HEK293 (cell line): ENCODE measurements around the gene LMO3.

Source experiments
- CTCF ChIA-PET: fragments of 350-600 bp; formaldehyde crosslinking; extraction: SDS; loops from one replicate; lab custom pipeline; 2021; ENCODE audit warnings: antibody characterized with exemption; lab: Yijun Ruan, JAX
- POLR2A ChIA-PET: fragments of 300-600 bp; formaldehyde crosslinking; extraction: SDS; loops from one replicate; lab custom pipeline; 2020; ENCODE audit warnings: antibody characterized with exemption, inconsistent platforms; lab: Yijun Ruan, JAX
- H3K27ac ChIP-seq: fragments of 200-500 bp; sonication (Bioruptor generic); 2 replicates; pipeline ENCODE4 v1.5.1; 2014; ENCODE audit warnings: low read depth, low read length, control low read depth, inconsistent platforms; ENCODE audit errors: extremely low read depth
- H3K36me3 ChIP-seq, 2 experiments: fragments of 200-500 bp in 1 of 2; sonication (Bioruptor generic) in 1 of 2; 1 replicate in 1 of 2; 2 replicates in 1 of 2; pipeline ENCODE4 v1.5.1; 2014 to 2017; ENCODE audit warnings: inconsistent platforms in 2 of 2, low read length in 2 of 2; ENCODE audit not compliant: control insufficient read depth in 2 of 2, insufficient read depth in 1 of 2
- H3K4me1 ChIP-seq: fragments of 200-500 bp; sonication (Bioruptor generic); 2 replicates; pipeline ENCODE4 v1.5.1; 2014; ENCODE audit warnings: mild to moderate bottlenecking, low read length, inconsistent platforms; ENCODE audit not compliant: control insufficient read depth, insufficient read depth
- H3K4me3 ChIP-seq: 2 replicates; pipeline ENCODE4 v1.5.1; 2011; ENCODE audit warnings: low read depth, mild to moderate bottlenecking, control low read depth, low read length, moderate library complexity
- H3K9me3 ChIP-seq: fragments of 200-500 bp; sonication (Bioruptor generic); 2 replicates; pipeline ENCODE4 v1.5.1; 2014; ENCODE audit warnings: low read depth, low read length, inconsistent platforms; ENCODE audit not compliant: control insufficient read depth, insufficient read depth
- IKZF3 ChIP-seq: fragments of 450-650 bp; IDR thresholded peaks from 2 replicates; pipeline ENCODE4 v1.5.0; 2018; ENCODE audit warnings: missing biosample characterization, mild to moderate bottlenecking, missing genetic modification characterization, moderate library complexity
- KLF16 ChIP-seq: fragments of 450-650 bp; formaldehyde crosslinking; IDR thresholded peaks from 2 replicates; pipeline ENCODE4 v1.5.1; 2017; ENCODE audit warnings: missing biosample characterization, missing genetic modification characterization
- KLF9 ChIP-seq: fragments of 450-650 bp; formaldehyde crosslinking; IDR thresholded peaks from 2 replicates; pipeline ENCODE4 v1.5.1; 2016; ENCODE audit warnings: missing biosample characterization, missing genetic modification characterization, low read depth
- SALL2 ChIP-seq: fragments of 450-650 bp; formaldehyde crosslinking; IDR thresholded peaks from 2 replicates; pipeline ENCODE4 v1.5.0; 2017; ENCODE audit warnings: missing biosample characterization, mild to moderate bottlenecking, missing genetic modification characterization, borderline replicate concordance
- TRIM28 ChIP-seq: IDR thresholded peaks from 2 replicates; pipeline ENCODE4 v1.6.1; 2011; ENCODE audit warnings: low read length, control low read depth, borderline replicate concordance
- TSHZ1 ChIP-seq: fragments of 450-650 bp; formaldehyde crosslinking; IDR thresholded peaks from 2 replicates; pipeline ENCODE4 v1.5.1; 2016; ENCODE audit warnings: missing biosample characterization, missing genetic modification characterization, borderline replicate concordance
- YY1 ChIP-seq: fragments of 450-650 bp; formaldehyde crosslinking; IDR thresholded peaks from 2 replicates; pipeline ENCODE4 v1.5.1; 2018; ENCODE audit warnings: missing biosample characterization, missing genetic modification characterization
- ZBTB1 ChIP-seq: fragments of 450-650 bp; formaldehyde crosslinking; IDR thresholded peaks from 2 replicates; pipeline ENCODE4 v1.5.1; 2016; ENCODE audit warnings: missing biosample characterization, missing genetic modification characterization
- ZIC2 ChIP-seq: fragments of 450-650 bp; formaldehyde crosslinking; IDR thresholded peaks from 2 replicates; pipeline ENCODE4 v1.5.1; 2016; ENCODE audit warnings: missing biosample characterization, missing genetic modification characterization
- ZNF16 ChIP-seq: fragments of 450-650 bp; formaldehyde crosslinking; IDR thresholded peaks from 2 replicates; pipeline ENCODE4 v1.5.1; 2016; ENCODE audit warnings: low read depth, missing biosample characterization, missing genetic modification characterization
- ZNF223 ChIP-seq: fragments of 450-650 bp; formaldehyde crosslinking; IDR thresholded peaks from 2 replicates; pipeline ENCODE4 v1.5.1; 2016; ENCODE audit warnings: missing biosample characterization, missing genetic modification characterization
- ZNF266 ChIP-seq: fragments of 450-650 bp; formaldehyde crosslinking; IDR thresholded peaks from 2 replicates; pipeline ENCODE4 v1.5.1; 2016; ENCODE audit warnings: missing biosample characterization, missing genetic modification characterization, low read depth
- ZNF366 ChIP-seq: fragments of 450-650 bp; formaldehyde crosslinking; conservative IDR thresholded peaks from 2 replicates; pipeline ENCODE4 v1.5.1; 2016; ENCODE audit warnings: missing biosample characterization, missing genetic modification characterization
- ZNF37A ChIP-seq: fragments of 450-650 bp; IDR thresholded peaks from 2 replicates; pipeline ENCODE4 v1.5.1; 2018; ENCODE audit warnings: missing biosample characterization, missing genetic modification characterization
- ZNF416 ChIP-seq: fragments of 450-650 bp; formaldehyde crosslinking; IDR thresholded peaks from 2 replicates; pipeline ENCODE4 v1.5.1; 2016; ENCODE audit warnings: missing biosample characterization, missing genetic modification characterization
- ZNF658 ChIP-seq: fragments of 450-650 bp; formaldehyde crosslinking; IDR thresholded peaks from 2 replicates; pipeline ENCODE4; 2016; ENCODE audit warnings: missing biosample characterization, missing genetic modification characterization
- ZNF768 ChIP-seq: fragments of 450-650 bp; formaldehyde crosslinking; IDR thresholded peaks from 2 replicates; pipeline ENCODE4 v1.5.1; 2018; ENCODE audit warnings: missing biosample characterization, mild to moderate bottlenecking, missing genetic modification characterization
- ZNF776 ChIP-seq: fragments of 450-650 bp; formaldehyde crosslinking; IDR thresholded peaks from 2 replicates; pipeline ENCODE4 v1.5.0; 2017; ENCODE audit warnings: missing biosample characterization, missing genetic modification characterization, borderline replicate concordance
- ZXDB ChIP-seq: fragments of 450-650 bp; formaldehyde crosslinking; IDR thresholded peaks from 2 replicates; pipeline ENCODE4 v1.5.1; 2016; ENCODE audit warnings: missing biosample characterization, missing genetic modification characterization
- TF ChIP-seq, protein P1 (sequence below): fragments of 450-650 bp; formaldehyde crosslinking; IDR thresholded peaks from 2 replicates; pipeline ENCODE4 v1.5.1; 2017; ENCODE audit warnings: missing biosample characterization, missing genetic modification characterization

Gene LMO3

GRCh38 chr12:16531621-16532020 lies 74.3 kb downstream of the LMO3 start:
- TF ChIP-seq ZNF776 (tag by site-specific recombination), result no peak
- no peak for TF ChIP-seq KLF9 (tag by site-specific recombination)
- TF ChIP-seq ZNF658 (tag by site-specific recombination), result no peak
- TF ChIP-seq ZNF416 (tag by site-specific recombination), result no peak
- TF ChIP-seq ZBTB1 (tag by site-specific recombination), result no peak
- Histone ChIP-seq H3K4me1 (no peaks in the 10 kb centered on the region), H3K27ac (no peak overlapping the region), H3K36me3 (no peaks in the 10 kb centered on the region), H3K4me3 (no peak overlapping the region), H3K9me3 (no peaks in the 10 kb centered on the region)
- CTCF ChIA-PET, result no interaction called here
- POLR2A ChIA-PET, result no interaction called here

GRCh38 chr12:16530268-16530850 lies 75.6 kb downstream of the LMO3 start:
- POLR2A ChIA-PET, result no interaction called here
- CTCF ChIA-PET, result no interaction called here
- no peaks in the 10 kb centered on the region for H3K4me1 ChIP-seq
- H3K9me3 ChIP-seq, result no peaks in the 10 kb centered on the region
- no peaks in the 10 kb centered on the region for H3K36me3 ChIP-seq
- TF ChIP-seq ZNF366 (tag by site-specific recombination) (no peak), ZNF266 (tag by site-specific recombination) (no peak), ZNF16 (tag by site-specific recombination) (no peak)
- no peak overlapping the region for H3K4me3 ChIP-seq
- H3K27ac ChIP-seq, result no peak overlapping the region

DNA sequence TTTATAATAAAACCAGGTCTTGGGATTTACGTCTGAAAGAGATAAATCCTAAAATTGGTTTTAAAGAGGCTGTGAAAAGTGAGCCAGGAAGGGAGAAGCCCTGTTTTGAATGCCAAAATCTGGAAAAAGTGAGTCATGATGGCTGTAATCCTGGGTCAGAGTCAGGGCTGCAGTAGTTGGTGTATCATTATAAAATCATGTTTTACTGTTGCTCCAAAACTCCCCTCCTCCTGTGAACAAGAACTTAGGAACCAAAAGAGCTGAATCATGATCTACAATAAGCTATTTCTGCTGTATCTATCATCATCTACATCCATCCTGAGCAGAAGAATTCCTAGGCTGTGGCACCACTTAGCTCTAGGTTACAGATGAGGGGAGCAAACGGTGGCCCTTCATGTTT lies 79.3 kb downstream of the LMO3 start:
- H3K27ac ChIP-seq, result no peak overlapping the region
- TF ChIP-seq YY1 (tag by site-specific recombination) (no peak), SALL2 (tag by site-specific recombination) (no peak), KLF16 (tag by site-specific recombination) (no peak), IKZF3 (tag by site-specific recombination) (no peak), ZIC2 (tag by site-specific recombination) (no peak), ZNF768 (tag by site-specific recombination) (no peak), ZXDB (tag by site-specific recombination) (no peak)
- ChIA-PET POLR2A (no interaction called here), CTCF (interaction anchor here (0.6 kb wide), 1 partner anchor 194 kb away, joined by 3 read pairs; no protein-coding TSS in a partner anchor)
- H3K4me3 ChIP-seq, result no peak overlapping the region
- no peaks in the 10 kb centered on the region for H3K36me3 ChIP-seq
- no peaks in the 10 kb centered on the region for H3K9me3 ChIP-seq
- H3K4me1 ChIP-seq, result no peaks in the 10 kb centered on the region

DNA sequence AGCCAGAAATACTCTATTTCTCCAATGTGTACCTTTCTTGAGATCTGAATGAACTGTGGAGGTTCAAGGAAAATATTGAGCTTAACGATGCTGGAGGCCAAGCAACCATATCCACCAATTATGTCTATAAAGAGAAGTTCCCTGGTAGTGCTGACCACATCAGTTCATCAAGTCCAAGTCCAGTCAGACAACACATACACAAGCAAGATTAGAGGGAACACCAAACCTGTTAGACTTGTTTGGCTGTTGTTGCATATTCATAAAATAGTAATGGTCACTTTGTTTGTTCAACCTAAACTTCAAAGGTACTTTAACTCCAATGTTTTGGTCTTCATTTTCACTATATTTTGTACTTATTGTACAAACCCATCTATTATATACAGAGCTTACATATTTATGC lies 81.6 kb downstream of the LMO3 start:
- CTCF ChIA-PET, result no interaction called here
- Histone ChIP-seq H3K9me3 (no peaks in the 10 kb centered on the region), H3K36me3 (no peaks in the 10 kb centered on the region), H3K4me3 (no peak overlapping the region), H3K4me1 (no peaks in the 10 kb centered on the region), H3K27ac (no peak overlapping the region)
- POLR2A ChIA-PET, result no interaction called here
- TF ChIP-seq ZNF37A (no peak), ZNF416 (tag by site-specific recombination) (no peak), TSHZ1 (tag by site-specific recombination) (no peak), ZNF223 (no peak), TRIM28 (no peak)
- TF ChIP-seq, protein P1, sequence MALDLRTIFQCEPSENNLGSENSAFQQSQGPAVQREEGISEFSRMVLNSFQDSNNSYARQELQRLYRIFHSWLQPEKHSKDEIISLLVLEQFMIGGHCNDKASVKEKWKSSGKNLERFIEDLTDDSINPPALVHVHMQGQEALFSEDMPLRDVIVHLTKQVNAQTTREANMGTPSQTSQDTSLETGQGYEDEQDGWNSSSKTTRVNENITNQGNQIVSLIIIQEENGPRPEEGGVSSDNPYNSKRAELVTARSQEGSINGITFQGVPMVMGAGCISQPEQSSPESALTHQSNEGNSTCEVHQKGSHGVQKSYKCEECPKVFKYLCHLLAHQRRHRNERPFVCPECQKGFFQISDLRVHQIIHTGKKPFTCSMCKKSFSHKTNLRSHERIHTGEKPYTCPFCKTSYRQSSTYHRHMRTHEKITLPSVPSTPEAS (tag by site-specific recombination), result no peak
